ENCODE results near the gene ATP11A. TPM values are rescaled to one million over a fixed set of nuclear protein-coding genes. Genes with fewer than 3 reads are reported as not detected.

ATP11A gene
- total and polyA plus RNA-seq, 2 experiments from 2014 or later: 4.9 to 5.0 TPM

DNA sequence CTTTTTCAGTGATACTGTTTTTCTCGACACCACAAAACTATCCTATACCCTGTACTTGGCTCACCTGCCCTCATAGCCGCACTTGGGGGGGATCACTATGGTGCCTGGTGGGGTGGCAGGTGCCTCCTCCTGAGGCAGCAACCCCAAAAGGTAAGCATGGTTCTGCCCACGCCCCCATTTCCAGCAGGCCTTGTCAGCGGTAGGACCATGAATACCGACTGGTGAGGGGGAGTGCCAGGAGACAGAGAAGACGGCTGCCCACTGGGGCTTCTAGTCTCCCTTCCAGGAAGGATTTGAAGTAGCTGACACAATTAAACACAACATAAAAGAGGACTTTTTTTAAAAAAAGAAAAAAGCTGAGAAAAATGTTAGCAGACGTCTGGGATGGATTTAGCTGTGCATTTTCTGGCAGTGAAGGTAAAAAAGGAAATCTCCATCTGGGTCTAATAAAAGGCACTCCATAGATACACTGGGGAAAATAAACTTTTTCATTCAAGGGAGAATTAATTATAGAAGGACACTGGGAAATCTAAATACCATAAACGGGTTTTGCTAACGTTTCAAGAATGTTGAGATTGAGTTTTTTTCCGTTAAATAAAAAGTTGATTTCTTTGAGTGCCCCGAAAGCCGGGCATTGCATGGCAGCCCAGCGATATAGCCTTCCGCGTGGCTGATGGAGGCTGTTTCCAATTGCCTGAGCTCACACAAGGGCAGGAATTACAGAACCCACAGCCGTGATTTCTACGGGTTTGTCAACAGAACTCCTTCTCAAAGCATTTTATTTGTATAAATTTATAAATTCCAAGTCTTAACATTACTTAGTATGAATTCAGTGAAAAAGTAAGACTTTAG lies 45.1 kb downstream of the ATP11A start:
- no peak overlapping the region for H3K27ac ChIP-seq
- H4K20me1 ChIP-seq (ENCODE audit: insufficient read depth): no peaks in the 10 kb centered on the region
- TF ChIP-seq EZH2 (IDR thresholded peaks at IDR 0.05; ENCODE audit: insufficient read depth, poor library complexity, severe bottlenecking) (no peak), EZH2phosphoT487 (IDR thresholded peaks at IDR 0.05; ENCODE audit: insufficient read depth, low read depth) (no peak)
- no peaks in the 10 kb centered on the region for H3K36me3 ChIP-seq (ENCODE audit: low read depth)
- no peaks in the 10 kb centered on the region for H3K27me3 ChIP-seq (replicated peaks; ENCODE audit: insufficient read depth)
- H3K9me2 ChIP-seq (ENCODE audit: insufficient read depth): no peaks in the 10 kb centered on the region
- H3K4me1 ChIP-seq (ENCODE audit: insufficient read depth): no peaks in the 10 kb centered on the region
- in situ Hi-C loops (cut with MboI): no loop called here
- no peak overlapping the region for H3K9ac ChIP-seq
- H3K9me3 ChIP-seq (ENCODE audit: low read depth): no peaks in the 10 kb centered on the region
- no peak overlapping the region for H2AFZ ChIP-seq
- H3K4me2 ChIP-seq (ENCODE audit: unreplicated experiment): no peak overlapping the region
- no peak for DNase-seq
- WGBS, 2 experiments (ENCODE audit: low coverage in 1 of 2, low lambda C conversion rate in 2 of 2, missing lambda C conversion rate in 2 of 2): 66 to 67% methylated on average over 17 of the region's 17 CpGs
- H3K4me3 ChIP-seq: no peak overlapping the region
- no peaks in the 10 kb centered on the region for H3K79me2 ChIP-seq (ENCODE audit: insufficient read depth)
- no peaks in the 10 kb centered on the region for H3F3A ChIP-seq (ENCODE audit: insufficient read depth)

DNA sequence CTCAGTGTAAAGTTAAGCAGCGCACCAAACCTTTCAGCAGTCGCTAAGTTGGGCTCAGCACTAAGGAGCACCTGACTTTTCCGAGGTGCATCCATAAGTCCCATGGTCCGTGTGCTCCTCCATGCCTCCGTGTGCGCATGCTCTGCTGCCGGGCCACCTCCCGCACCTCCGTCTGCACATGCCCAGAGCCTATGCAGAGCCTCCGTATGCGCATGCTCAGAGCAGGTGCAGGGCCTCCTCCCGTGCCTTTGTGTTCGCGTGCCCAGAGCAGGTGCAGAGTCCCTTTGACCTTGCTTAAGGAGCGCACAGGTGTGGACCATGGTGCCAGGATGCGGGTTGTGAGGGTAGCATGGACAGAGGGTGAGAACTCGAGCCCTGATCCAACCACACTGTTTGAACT lies 46.0 kb downstream of the ATP11A start:
- 88 to 92% methylated on average over 17 of the region's 17 CpGs for WGBS, 2 experiments (ENCODE audit: low coverage in 1 of 2, low lambda C conversion rate in 2 of 2, missing lambda C conversion rate in 2 of 2)
- no peak for TF ChIP-seq EZH2 (IDR thresholded peaks at IDR 0.05; ENCODE audit: insufficient read depth, poor library complexity, severe bottlenecking)
- TF ChIP-seq EZH2phosphoT487 (IDR thresholded peaks at IDR 0.05; ENCODE audit: insufficient read depth, low read depth): no peak
- no peaks in the 10 kb centered on the region for H3K9me2 ChIP-seq (ENCODE audit: insufficient read depth)
- H3K27me3 ChIP-seq (replicated peaks; ENCODE audit: insufficient read depth): no peaks in the 10 kb centered on the region
- H2AFZ ChIP-seq: no peak overlapping the region
- H4K20me1 ChIP-seq (ENCODE audit: insufficient read depth): no peaks in the 10 kb centered on the region
- H3K9me3 ChIP-seq (ENCODE audit: low read depth): no peaks in the 10 kb centered on the region
- H3F3A ChIP-seq (ENCODE audit: insufficient read depth): no peaks in the 10 kb centered on the region
- no peak overlapping the region for H3K4me3 ChIP-seq
- no peak overlapping the region for H3K27ac ChIP-seq
- H3K4me1 ChIP-seq (ENCODE audit: insufficient read depth): peaks cover 7% of the 10 kb centered on the region; the same call in 1 of the 2 replicates
- no peaks in the 10 kb centered on the region for H3K36me3 ChIP-seq (ENCODE audit: low read depth)
- DNase-seq: no peak
- no peaks in the 10 kb centered on the region for H3K79me2 ChIP-seq (ENCODE audit: insufficient read depth)
- in situ Hi-C loops (cut with MboI): no loop called here
- H3K9ac ChIP-seq: no peak overlapping the region
- H3K4me2 ChIP-seq (ENCODE audit: unreplicated experiment): no peak overlapping the region

DNA sequence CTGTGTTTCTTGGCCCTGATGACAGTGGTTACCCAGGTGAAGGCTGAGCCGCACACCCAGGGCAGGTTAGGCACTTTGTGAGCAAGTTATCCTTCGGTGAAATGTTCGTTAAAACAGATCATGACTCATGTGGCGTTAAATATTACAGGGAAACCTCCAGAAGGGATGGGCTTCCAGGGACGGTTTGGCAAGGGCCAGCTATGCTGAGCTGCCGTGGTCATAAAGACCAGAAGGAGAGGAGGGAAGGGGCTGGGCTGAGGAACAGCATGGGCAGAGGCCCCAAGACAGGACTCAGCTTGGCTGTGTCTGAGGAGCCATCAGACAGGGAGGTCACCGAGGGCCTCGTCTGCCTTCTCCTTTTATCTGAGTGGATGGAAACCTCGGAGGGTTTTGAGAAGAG lies 47.5 kb downstream of the ATP11A start:
- Histone ChIP-seq H4K20me1 (ENCODE audit: insufficient read depth) (no peaks in the 10 kb centered on the region), H2AFZ (no peak overlapping the region), H3K4me1 (ENCODE audit: insufficient read depth) (peaks cover 14% of the 10 kb centered on the region), H3K9ac (no peak overlapping the region), H3K27me3 (replicated peaks; ENCODE audit: insufficient read depth) (no peaks in the 10 kb centered on the region), H3K9me3 (ENCODE audit: low read depth) (no peaks in the 10 kb centered on the region), H3F3A (ENCODE audit: insufficient read depth) (no peaks in the 10 kb centered on the region), H3K4me3 (no peak overlapping the region), H3K36me3 (ENCODE audit: low read depth) (no peaks in the 10 kb centered on the region), H3K79me2 (ENCODE audit: insufficient read depth) (no peaks in the 10 kb centered on the region), H3K27ac (no peak overlapping the region), H3K9me2 (ENCODE audit: insufficient read depth) (no peaks in the 10 kb centered on the region), H3K4me2 (ENCODE audit: unreplicated experiment) (no peak overlapping the region)
- in situ Hi-C loops (cut with MboI): no loop called here
- DNase-seq: no peak
- 94% methylated on average over 9 of the region's 9 CpGs for WGBS, 2 experiments (ENCODE audit: low coverage in 1 of 2, low lambda C conversion rate in 2 of 2, missing lambda C conversion rate in 2 of 2)
- TF ChIP-seq EZH2 (IDR thresholded peaks at IDR 0.05; ENCODE audit: insufficient read depth, poor library complexity, severe bottlenecking): no peak
- TF ChIP-seq EZH2phosphoT487 (IDR thresholded peaks at IDR 0.05; ENCODE audit: insufficient read depth, low read depth): no peak

DNA sequence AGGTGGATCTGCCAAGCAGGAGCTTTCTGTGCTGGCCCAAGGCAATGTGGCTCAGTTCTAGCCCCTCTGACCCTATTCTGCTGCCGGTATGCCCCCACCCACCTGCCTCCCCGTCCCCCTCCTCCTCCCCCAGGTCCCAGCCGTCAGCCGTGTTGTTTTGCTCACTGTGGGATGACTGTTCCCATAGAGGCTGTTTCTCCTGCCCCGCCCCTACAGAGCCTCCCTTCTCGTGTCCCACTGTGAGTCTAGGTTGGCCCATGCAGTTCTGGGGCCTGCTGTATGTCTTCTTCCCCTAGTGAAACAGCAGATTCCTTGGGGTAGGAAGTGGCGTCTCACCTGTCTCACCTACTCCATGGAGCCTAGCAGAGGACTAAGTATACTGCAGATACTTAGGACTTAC lies 48.8 kb downstream of the ATP11A start:
- Histone ChIP-seq H3K4me3 (no peak overlapping the region), H2AFZ (no peak overlapping the region), H3F3A (ENCODE audit: insufficient read depth) (no peaks in the 10 kb centered on the region), H3K27me3 (replicated peaks; ENCODE audit: insufficient read depth) (no peaks in the 10 kb centered on the region), H3K4me1 (ENCODE audit: insufficient read depth) (peaks cover 14% of the 10 kb centered on the region), H3K9ac (no peak overlapping the region), H3K36me3 (ENCODE audit: low read depth) (no peaks in the 10 kb centered on the region), H3K27ac (no peak overlapping the region), H3K4me2 (ENCODE audit: unreplicated experiment) (no peak overlapping the region), H3K79me2 (ENCODE audit: insufficient read depth) (no peaks in the 10 kb centered on the region), H4K20me1 (ENCODE audit: insufficient read depth) (no peaks in the 10 kb centered on the region), H3K9me2 (ENCODE audit: insufficient read depth) (no peaks in the 10 kb centered on the region), H3K9me3 (ENCODE audit: low read depth) (no peaks in the 10 kb centered on the region)
- in situ Hi-C loops (cut with MboI): no loop called here
- 89 to 97% methylated on average over 5 to 7 of the region's 7 CpGs for WGBS, 2 experiments (ENCODE audit: low coverage in 1 of 2, low lambda C conversion rate in 2 of 2, missing lambda C conversion rate in 2 of 2)
- TF ChIP-seq EZH2phosphoT487 (IDR thresholded peaks at IDR 0.05; ENCODE audit: insufficient read depth, low read depth) (no peak), EZH2 (IDR thresholded peaks at IDR 0.05; ENCODE audit: insufficient read depth, poor library complexity, severe bottlenecking) (no peak)
- no peak for DNase-seq
